HT1080 (cell line): Measurements from ENCODE around the gene SFSWAP. TPM values are rescaled to one million over a fixed set of nuclear protein-coding genes. Genes with fewer than 3 reads are reported as not detected.
A peak's percentile ranks its signal among the peaks of the same experiment; 100 is the strongest.
"Not testable (repeated sequence)": the region's sequence is repeated elsewhere in the genome, so short reads cannot be mapped to it uniquely, and the experiment has no call there.

Experiments used
- DNase-seq: peaks from one replicate; pipeline ENCODE4 v3.0.0-alpha.2; 2015; ENCODE audit warnings: low read depth
- polyA plus RNA-seq, 2 experiments: library from polyadenylated mRNA; depleted of rRNA; stranded (reverse); fragments of >200 nt; gene quantifications; 2 replicates each; pipeline ENCODE4 v1.2.3, GENCODE V29; 2015
- total RNA-seq: library from RNA; depleted of rRNA; stranded (reverse); fragments of >200 nt; shearing (Covaris generic); gene quantifications from 2 replicates; pipeline ENCODE4 v1.2.3, GENCODE V29; 2014; rRNA removed

SFSWAP gene
- 31.0 and 31.6 TPM in 2 replicates for total RNA-seq
- 29.9 and 34.2 TPM in 2 replicates for polyA plus RNA-seq (2015; cell fraction: cytosol; rRNA removed)
- 105 and 107 TPM in 2 replicates for polyA plus RNA-seq (2015; cell fraction: nucleus; rRNA removed)

- DNase-seq: peak; percentile 74
Observed at GRCh38 chr12:131710464-131711457, at the start of gene SFSWAP. TSS of gene SFSWAP (plus strand) at chr12:131711090. CDS start at chr12:131711230, 140 bp downstream.

DNA sequence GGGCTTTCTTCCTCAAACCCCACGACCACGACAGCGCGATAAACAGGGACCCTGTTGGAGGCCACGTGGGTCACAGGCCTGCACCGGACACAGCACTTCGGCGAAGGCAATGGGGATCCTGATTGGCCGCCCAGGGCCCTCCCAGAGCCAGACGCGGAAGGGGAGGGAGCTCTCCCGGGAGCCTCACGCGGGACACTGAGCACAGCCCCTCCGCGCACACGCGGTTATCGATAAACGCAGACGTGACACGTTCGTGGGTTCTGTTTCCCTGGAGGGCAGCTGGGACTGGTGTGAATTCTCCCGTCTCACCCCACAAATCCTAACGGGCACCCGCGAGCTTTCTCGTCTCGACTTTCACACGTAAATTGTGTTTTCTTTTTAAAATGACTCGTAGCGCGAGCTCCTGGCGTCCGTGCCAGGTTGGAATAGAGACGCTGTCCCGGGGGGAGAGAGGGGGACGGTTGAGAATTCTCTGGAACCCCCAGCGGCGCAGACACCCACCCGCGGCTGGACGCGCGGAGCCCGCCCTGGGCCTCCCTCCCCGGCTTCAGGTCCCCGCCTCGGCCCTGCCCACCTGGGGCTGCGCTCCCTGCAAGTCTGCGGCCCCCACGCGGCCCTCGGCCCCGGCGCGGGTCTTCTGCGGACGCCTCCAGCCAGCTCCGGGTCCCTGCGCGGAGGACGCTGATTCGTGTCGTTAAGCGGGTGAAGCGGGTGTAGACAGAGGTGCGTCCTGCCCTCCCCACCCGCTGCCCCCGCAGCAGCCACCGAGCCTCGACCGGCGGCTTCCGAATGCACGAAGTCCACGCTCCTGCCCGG is 49.5 kb upstream of the SFSWAP start:
- DNase-seq: not testable (repeated sequence)

DNA sequence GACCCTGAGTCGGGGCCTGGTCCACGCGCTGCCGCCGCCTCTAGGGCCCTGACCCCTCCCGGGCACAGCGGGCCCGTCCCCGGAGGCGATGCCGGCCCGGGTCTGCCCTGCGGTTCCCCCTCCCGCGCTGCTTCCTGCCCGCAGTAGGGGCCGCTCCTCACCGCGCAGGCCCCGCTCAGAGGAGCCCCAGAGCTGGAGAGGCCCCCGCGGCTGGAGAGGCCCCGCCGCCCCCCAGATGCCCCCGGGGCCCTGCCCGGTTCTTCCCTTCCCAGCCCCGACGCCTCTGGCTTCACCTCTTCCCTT is 49.0 kb upstream of the SFSWAP start:
- DNase-seq: not testable (repeated sequence)

DNA sequence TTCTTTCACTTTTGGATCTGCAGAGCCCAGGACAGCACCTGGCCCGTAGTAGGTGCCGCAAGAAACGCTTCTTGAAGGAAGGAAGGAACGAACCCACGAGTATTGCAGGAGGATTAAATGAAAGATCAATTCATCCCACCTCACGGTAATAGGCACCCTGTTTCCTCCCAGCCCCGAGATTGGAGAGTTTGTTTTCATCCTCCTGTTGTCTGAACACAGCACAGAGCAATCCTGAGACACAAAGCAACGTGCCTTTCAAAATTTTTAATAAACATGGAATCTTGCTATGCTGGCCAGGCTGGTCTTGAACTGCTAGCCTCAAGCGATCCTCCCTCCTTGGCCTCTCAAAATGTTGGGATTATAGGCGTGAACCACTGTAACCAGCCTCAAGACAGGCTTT is 48.5 kb upstream of the SFSWAP start:
- DNase-seq: not testable (repeated sequence)

- not testable (repeated sequence) for DNase-seq
Observed at GRCh38 chr12:131665666-131666065, 45.2 kb upstream of the SFSWAP start.

DNA sequence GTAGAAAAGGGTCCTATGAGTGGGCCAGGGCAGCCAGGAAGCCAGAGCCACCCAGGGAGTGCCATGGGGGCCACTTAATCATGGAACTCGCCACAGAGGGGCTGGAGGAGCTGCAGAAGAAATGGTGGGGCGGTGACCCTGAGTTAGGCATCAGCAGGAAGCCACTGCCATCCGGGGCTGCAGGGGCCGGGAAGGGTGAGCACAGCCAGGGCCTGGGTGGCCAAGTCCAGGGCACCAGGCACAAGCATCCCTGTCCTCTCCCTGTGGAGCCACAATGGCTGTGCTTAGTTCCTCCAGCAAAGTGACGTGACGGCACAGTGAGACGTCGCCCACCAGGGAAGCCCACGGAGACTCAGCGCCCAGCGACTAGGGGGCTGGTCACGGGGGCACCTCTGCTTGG is 44.4 kb upstream of the SFSWAP start:
- DNase-seq: not testable (repeated sequence)

- not testable (repeated sequence) for DNase-seq
Observed at GRCh38 chr12:131666978-131667601, 43.8 kb upstream of the SFSWAP start.

DNA sequence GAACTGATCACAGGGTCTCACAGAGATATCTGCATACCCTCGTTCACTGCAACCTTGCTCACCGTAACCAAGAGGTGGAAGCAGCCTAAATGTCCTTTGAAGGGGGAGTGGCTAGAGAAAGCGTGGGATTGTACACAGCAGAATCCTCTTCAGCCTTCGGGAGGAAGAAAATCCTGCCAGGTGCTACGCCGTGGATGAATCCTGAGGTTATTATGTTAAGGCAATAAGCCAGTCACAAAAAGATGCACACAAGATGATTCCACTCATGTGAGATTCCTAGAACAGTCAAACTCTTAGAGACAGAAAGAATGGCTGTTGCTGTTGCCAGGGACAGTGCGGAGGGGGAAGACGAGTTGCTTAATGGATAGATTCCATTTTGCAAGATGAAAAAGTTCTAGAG is 39.6 kb upstream of the SFSWAP start:
- peak; percentile 17 for DNase-seq

DNA sequence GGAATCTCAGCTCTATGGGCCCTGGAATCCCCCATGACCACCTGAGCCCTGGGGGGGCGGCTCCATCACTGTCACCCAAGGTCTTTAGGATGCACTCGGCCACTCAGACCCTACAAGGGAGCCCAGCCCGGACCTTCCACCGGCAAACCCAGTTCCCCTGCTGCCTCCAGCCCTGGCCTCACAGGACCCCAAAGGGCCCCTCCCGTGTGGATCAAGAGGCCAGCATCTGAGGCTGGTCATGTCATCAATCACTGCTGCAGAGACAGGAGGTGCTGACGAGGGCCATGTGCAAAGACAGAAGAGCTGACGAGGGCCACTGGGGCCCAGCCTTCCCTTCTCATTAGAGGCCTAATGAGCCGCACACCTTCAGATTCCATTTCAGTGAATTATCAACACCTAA is 39.0 kb upstream of the SFSWAP start:
- DNase-seq: no peak

- no peak for DNase-seq
Observed at GRCh38 chr12:131672311-131672940, 38.5 kb upstream of the SFSWAP start.

- no peak for DNase-seq
Observed at GRCh38 chr12:131672941-131673887, 37.7 kb upstream of the SFSWAP start.

DNA sequence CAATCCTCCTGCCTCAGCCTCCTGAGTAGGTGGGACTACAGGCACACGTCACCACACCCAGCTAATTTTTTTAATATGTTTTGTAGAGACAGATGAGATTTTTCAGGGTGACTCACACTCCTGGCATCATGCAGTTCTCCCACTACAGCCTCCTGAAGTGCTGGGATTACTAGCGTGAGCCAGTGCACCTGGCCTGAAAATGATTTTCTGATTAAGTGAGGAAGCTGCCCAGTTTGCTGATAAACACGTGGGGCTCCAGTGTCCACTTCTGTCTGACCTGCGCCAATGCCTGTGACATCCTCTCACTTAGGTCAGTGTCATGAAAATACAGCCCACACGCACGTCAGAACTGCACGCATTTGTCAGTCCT is 37.0 kb upstream of the SFSWAP start:
- DNase-seq: peak; percentile 68

DNA sequence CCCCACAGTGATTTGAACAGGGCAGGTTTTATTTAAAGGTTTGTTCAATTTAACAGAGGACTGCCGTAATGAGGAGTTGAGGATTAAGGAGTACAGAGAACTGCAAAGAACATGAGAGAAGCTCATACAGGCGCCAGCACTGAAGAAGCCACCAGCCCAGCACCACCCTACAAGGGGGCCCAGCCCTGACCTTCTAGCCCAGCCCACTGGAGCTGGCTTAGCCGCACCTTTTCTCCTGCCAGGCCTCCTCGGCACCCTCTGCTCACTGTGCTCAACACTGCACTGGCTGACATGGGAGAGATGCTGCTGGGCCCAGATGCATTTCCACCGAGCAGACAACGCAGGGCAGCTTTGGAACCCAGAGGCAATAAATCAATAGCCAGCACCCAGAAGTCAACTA is 36.5 kb upstream of the SFSWAP start:
- DNase-seq: no peak

DNA sequence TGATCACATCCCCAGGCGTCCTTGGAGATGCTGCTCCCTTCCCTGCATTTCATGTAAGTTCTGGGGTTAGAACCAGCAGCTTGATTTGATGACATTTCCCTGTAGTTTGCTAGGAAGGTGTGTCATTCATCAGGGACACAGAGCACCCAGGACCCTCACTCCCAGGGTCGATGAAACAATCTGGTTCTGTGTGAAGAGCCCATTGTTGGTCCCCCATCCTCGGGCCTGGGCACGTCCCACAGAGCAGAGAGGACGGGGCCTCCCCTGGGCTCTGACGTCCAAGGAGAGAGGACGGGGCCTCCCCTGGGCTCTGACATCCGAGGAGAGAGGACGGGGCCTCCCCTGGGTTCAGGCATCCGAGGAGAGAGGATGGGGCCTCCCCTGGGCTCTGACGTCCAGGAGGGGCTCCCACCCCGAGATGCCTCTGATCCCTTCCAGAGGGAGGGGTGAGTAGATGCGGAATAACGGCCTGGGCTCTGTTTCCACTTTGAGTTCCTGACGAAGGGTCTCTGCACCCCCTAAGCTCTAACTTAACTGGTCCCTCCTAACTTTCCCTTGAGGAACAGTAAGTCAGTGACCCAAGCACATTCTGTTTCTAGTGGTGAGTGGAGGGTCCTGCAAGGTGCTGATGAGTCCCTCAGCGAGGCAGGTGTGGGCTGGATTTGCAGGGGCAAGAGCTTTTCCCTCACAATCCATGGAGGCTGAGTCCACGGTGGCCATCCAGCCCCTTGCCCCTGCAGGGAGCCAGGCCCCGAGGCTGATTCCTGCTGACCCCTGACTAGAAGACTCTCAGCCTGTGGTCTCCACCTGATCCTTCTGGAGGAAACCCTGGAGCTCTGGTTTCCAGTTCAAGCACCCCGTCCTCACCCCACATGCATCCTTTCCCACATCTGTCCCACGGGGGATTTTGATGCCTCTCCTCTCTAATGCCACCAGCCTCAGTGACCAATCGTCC is 35.5 kb upstream of the SFSWAP start:
- DNase-seq: no peak

GRCh38 chr12:131676544-131676943 is 34.3 kb upstream of the SFSWAP start:
- no peak for DNase-seq

GRCh38 chr12:131677067-131677466 is 33.8 kb upstream of the SFSWAP start:
- DNase-seq: not testable (repeated sequence)

GRCh38 chr12:131677699-131678098 is 33.2 kb upstream of the SFSWAP start:
- DNase-seq: no peak

GRCh38 chr12:131678389-131679181 is 32.3 kb upstream of the SFSWAP start:
- DNase-seq: not testable (repeated sequence)
